ENCODE data around the gene RAB3A.
A peak's percentile ranks its signal among the peaks of the same experiment; 100 is the strongest.
"Not testable (repeated sequence)": the region's sequence is repeated elsewhere in the genome, so short reads cannot be mapped to it uniquely, and the experiment has no call there.

Gene RAB3A

DNA sequence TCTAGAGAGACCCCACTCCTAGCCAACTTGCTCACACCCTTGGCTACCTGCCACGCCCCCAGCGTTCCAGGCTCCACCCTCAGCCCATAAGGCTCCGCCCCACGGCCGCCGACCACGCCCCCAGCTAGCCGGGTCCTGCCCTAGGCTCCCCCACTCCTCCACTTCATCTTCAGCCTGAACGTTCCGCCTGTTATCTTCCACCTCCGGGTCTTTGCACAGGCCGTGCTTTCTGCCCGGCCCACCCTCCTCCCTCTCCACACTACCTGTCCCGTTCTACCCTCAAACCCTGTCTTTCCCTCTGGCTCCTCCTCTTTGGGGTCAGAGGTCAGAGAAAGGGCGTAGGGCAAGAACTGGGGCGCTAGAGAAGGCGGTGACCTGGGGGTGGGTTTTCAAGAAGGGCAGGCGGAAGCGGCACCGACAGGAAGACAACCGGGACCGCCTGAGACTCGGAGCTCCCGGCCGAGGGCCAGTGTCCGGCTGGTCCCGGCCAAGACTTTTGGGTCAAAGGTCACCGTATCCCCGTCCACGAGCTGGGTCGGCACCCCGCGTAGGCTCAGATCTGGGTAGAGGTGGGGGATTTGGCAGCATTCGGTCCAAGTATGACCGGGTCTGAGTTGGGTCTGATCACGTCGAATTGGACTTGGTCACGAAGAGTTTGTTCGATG lies 20.1 kb upstream of the RAB3A start:
- DNase-seq: peak; percentile 21

DNA sequence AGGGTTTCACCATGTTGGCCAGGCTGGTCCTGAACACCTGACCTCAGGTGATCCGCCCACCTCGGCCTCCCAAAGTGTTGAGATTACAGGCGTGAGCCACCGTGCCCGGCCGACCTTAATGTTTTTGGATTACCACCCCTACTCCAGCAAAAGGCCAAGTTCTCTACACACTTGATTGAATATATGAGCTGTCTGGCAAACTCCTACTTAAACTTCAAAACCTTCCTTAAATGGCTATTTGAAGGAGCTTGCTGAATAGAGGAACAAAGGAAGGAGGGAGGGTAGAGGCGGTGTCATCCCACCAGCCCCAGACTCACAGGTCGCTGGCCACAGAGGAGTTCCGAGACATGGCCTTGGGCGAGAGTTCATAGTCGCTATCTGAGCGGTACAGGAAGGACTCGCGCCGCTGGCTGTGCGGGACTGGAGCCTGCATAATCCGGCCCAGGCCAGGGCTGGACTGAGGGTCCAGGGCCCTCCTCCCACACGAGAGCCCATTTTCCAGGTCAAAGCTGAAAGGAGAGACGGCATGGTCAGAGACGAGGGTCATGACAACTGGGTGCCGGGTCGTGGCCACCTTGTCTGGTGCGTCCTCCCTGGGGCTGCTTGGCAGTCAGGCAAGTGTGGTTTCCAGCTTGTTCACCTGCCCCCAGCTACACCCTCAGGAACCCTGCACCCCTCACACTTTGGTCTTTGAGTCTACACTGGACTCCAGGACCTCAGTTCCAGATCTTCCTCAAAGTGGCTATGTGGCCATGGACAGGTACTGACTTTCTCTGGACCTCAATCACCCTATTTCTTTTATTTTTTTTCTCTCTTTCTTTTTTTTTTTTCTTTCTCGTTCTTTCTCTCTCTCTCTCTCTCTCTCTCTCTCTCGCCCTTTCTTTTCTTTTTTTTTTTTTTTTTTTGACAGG lies 18.2 kb upstream of the RAB3A start:
- DNase-seq: no peak

- DNase-seq: no peak
These were observed 16.9 kb upstream of the RAB3A start for GRCh38 chr19:18220632-18221275.

GRCh38 chr19:18219911-18220631 lies 16.2 kb upstream of the RAB3A start:
- no peak for DNase-seq

GRCh38 chr19:18218600-18218999 lies 14.8 kb upstream of the RAB3A start:
- DNase-seq: no peak

DNA sequence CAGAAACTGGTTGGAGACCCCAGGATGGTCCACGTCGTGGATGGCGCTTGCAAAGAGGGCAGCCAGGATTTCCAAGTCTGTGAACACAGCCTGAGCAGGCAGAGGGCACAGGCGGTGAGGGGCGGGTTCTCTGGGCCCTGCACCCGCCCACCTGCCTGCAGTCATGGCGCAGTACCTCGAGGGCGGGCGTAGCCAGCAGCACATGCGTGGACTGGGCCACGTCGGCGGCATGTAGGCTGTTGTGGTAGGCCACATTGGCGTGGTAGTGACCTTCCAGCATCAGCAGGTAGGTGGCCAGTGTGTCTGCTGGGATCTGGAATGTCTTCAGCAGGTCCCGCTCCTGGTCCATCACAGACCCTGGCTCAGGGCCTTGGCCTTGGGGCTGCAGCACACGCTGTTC lies 14.3 kb upstream of the RAB3A start:
- DNase-seq: no peak

GRCh38 chr19:18216789-18217188 lies 12.9 kb upstream of the RAB3A start:
- DNase-seq: no peak

- DNase-seq: no peak
These were observed 11.1 kb upstream of the RAB3A start for GRCh38 chr19:18214779-18215433.

DNA sequence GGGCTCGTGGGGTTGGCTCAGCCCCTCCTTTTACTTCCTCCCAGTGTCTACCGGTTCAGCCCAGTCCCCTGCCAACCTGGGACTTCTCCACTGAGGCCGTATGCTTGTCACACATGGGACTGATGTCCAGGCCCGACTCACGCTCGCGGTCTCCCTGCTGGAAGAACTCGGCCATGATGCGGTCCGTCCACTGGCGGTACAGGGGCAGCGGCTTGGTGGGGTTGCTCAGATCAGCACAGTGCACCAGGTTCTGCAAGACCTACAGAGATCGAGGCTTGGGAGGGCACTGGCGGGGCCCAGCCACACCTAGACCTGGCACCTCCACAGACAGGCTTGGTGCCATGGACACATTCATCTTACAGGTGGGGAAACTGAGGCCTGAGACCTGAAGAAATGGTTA lies 7.8 kb upstream of the RAB3A start:
- DNase-seq: no peak

DNA sequence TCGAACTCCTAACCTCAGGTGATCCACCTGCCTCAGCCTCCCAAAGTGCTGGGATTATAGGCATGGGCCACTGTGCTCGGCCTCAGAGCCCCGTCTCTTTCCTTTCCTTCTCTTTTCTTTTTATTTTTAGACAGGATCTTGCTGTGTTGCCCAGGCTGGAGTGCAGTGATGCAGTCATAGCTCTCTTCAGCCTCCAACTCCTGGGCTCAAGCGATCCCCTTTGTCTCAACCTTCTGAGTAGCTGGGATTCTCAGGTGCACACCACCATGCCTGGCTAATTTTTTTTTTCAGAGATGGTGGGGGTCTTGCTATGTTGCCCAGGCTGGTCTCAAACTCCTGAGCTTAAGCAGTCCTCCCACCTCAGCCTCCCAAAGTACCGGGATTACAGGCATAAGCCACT lies 6.1 kb upstream of the RAB3A start:
- not testable (repeated sequence) for DNase-seq

- DNase-seq: peak; percentile 59
These were observed 4.5 kb upstream of the RAB3A start for GRCh38 chr19:18208098-18208951.

- no peak for DNase-seq
These were observed 2.2 kb upstream of the RAB3A start for GRCh38 chr19:18206018-18206417.

DNA sequence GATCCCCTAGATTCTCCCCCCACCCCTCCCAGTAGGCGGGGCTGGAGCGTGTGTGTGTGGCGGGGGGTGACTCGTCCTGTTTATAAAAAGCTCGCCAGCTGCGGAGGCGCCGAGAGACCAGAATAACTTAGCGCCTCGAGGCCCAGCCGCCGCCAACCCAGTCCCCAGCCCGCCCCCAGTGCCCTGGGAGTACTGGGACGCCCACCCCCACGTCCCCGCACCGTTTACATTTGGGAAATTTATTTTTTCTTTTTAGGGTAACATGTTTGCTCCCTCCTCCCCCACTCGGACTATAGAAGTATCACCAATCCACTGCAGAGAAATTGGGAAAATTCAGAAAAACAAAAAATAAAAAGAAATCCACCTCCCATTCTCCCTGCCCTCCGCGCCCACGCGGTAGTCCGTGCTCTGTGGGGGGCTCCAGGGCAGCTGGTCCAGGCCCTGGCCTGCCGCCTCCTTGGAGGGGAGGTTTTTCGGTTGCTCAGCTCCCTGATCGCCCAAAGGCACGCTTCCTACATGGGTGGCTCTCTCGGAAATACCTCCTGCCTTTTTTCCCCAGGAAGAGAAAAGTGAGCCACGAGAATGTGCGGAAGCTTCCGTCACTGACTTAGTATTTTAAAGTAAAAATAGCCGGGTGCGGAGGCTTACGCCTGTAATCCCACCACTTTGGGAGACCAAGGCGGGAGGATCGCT lies 1.5 kb upstream of the RAB3A start:
- peak; percentile 60 for DNase-seq

DNA sequence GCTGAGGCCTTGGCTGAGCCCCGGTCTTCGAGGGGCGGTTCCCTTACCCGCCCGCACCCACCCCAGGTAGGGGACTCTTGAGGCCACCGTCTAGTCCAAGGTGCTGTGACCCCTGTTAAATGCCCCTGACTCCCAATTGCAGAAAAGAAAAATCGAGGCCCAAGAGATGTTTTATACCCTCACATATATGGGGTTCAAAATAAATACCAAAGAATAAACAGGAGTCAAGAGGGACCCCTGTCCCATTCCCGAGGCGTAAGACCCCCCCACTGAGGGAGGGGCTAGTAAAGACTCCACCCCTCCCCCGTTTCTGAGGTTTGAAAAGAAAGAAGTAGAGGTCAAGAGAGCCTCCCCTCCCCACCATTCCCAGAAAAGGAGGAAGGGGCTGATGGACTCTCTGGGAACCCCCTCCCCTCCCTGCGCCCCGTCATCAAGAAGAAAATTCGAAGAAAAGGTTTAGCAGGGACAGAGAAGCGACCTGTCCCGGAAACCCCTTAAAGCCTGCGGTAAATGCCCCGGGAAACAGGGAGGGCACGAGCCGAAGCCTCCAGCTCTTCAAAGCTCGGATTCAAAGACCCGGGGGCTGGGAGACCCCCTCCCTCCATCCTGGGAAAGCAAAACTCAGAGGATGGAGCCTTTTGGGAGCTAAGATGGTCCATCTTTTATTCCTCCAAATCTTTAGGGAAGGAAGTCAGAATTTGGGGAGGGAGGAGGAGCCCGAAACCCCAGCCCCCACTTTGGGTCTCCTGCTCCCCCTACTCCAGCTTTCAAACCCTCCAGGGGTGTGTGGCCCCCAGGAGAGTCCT lies 755 bp upstream of the RAB3A start:
- DNase-seq: no peak

- peak; percentile 47 for DNase-seq
These were observed 407 bp downstream of the RAB3A start for GRCh38 chr19:18203408-18203862.

DNA sequence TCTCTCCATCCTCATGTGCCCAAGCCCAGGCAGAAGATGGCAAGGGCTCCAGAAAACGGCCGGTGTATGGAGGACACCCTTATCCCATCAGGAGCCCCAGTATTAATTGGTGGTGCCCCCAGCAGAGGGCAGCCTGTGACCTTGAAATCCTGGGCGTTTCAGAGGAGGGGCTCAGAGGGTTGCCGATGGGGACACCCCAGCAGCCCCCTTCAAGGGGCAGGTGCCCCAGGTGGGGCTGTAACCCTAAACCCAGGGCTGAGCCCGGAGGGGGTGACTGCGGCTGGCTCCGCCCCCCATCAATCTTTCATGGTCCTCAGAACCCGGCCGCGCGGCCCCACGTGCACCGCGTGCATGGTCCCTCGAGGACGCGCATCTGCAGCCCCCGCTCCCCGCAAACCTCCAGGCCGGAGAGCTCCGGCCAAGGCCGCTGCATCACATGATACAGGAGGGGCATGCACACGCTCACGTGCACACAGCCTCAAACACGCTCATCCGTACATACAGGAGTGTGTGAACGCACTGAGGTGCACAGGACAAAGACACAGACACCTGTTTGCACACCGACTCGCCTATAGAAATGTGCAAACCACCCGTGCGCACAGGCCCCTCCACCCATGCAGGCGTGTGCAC lies 949 bp downstream of the RAB3A start:
- no peak for DNase-seq

DNA sequence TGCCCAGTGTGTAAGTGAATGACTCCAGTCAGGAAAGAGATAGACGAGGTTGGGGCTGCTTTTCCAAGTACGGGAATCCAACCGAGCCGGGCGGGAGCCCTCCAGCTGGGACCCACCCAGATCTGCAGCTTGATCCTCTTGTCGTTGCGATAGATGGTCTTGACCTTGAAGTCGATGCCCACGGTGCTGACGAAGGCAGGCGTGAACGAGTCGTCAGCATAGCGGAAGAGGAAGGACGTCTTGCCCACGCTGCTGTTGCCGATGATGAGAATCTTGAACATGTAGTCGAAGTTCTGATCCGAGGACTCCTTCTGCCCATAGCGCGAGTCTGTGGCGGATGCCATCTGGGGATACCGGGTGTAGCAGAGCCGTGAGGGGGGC lies 1.5 kb downstream of the RAB3A start:
- no peak for DNase-seq

DNA sequence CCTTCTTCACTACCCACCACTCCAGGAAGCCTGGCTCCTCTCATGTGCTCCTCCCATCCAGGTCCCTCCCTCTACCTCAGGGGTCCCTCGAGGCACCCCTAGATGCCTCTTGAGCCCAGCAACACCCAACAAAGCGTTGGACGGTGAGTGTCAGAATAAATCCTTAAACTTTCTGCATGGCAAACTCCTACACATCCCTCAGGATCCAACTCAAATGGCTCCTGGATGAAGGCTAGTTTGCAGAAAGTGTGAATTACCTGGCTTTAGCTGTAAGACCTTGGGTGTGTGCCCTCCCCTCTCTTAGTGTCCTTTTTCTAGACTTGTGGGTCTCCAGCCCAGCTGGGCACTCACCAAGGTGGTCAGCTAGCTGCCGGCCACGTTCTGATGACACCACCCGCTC lies 5.5 kb downstream of the RAB3A start:
- DNase-seq: no peak

GRCh38 chr19:18197941-18198340 lies 5.9 kb downstream of the RAB3A start:
- DNase-seq: no peak

DNA sequence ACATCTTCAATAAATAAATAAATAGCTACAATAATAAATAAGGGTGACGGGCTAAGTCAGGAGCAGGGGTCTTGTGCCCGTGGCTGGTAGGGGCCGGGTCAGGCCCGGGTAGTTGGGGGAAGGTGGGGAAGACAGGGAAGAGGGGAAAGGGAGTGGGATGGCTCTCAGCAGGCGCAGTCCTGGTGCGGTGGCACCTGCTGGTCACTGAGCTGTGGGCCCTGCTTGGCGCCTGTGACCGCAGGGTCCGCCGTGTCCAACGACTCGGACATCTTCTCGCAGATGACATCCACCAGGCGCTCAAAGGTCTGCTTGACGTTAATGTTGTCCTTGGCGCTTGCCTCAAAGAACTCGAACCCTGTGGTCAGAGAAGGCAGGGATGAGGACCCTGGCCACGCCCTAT lies 6.5 kb downstream of the RAB3A start:
- DNase-seq: no peak
